Endothelial cell of hepatic sinusoid (primary cell): ENCODE results near the gene EPAS1.

Experiments used
- in situ Hi-C: cut with HindIII; loops from 2 replicates; pipeline ENCODE4 v1.10.0; 2017; ENCODE audit warnings: low sequenced_read_pairs

The EPAS1 gene

GRCh38 chr2:46377666-46378560 is 80.7 kb downstream of the EPAS1 start:
- in situ Hi-C loops, result no loop called here

DNA sequence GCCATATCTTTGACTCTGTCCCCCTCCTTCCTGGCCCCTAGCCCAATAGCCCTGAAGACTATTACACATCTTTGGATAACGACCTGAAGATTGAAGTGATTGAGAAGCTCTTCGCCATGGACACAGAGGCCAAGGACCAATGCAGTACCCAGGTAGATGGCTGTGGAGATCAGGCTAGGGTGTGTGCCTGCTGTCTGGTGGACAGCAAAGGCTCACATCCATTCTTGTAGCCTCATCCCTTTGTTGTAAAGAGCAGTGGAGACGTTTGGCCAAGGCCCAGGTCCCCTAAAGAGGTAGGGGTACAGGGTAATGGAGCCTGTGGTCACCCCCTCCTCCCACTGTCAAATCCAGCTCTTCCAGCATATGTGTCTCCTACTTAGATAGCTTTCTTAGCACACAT is 81.4 kb downstream of the EPAS1 start:
- in situ Hi-C loops, result no loop called here

DNA sequence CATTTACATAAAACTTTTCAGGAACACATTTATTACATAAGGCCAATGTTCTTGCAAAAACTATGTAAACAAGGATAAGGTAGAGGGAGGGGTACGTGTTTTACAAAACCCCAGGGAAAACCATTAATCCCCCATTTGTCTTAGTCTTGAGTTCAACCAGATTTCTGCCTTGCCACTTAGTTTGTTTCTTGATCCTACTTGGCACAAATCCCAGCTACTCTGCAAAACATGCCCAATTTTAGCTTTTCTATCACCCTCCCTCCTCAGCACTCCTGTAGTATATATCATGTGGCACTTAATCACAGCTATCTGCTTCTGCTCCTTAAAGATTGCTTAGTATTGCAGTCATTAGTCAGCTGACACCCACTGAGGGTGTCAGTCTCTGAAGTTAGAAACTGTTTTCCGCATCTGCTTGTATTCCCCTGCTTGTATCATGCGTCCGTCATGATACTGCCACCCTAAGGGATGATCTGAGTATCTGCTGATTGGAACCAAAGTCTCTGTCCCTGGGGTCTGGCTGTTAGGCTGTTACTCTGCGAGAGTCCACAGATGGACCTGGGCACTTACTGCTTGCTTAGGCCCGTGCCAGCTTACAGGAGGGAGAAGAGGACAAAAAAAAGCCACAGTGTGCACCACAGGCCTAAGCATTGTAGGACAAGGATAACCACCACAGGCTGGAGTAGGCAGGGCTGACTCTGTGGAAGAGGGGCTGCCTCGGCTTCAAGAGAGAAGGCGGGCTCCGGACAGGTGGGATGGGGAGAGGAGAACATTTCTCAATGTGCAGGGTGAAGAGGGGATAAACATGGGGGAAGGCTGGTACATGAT is 82.2 kb downstream of the EPAS1 start:
- in situ Hi-C loops, result no loop called here

- in situ Hi-C loops, result no loop called here
These were observed 83.1 kb downstream of the EPAS1 start for GRCh38 chr2:46380038-46380940.

DNA sequence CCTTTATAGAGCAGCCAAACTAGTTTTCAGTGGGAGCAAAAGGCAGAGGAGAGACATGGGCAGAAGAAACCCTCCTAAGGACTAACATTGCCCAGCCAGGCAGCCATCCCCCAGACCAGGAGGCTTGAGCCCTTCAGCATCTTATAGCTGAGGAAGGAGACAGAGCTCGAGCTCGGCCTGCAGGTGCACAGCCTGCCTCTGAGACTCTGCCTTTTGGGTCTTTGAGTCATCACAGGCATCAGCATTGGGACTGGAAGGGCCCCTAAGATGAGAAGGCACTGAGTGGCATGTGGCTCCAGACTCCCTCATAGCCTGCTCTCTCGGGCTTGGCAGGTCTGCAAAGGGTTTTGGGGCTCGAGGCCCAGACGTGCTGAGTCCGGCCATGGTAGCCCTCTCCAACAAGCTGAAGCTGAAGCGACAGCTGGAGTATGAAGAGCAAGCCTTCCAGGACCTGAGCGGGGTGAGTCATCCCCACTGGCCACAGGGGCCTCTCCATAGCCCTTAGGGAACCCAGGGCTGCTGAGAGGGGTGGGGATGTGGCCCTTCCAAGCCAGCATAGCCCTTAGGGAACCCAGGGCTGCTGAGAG is 84.1 kb downstream of the EPAS1 start:
- in situ Hi-C loops, result no loop called here

- in situ Hi-C loops, result no loop called here
These were observed 84.7 kb downstream of the EPAS1 start for GRCh38 chr2:46381871-46382270.

- in situ Hi-C loops, result no loop called here
These were observed 85.3 kb downstream of the EPAS1 start for GRCh38 chr2:46382331-46383112.

GRCh38 chr2:46383113-46383395 is 85.8 kb downstream of the EPAS1 start:
- in situ Hi-C loops, result no loop called here

GRCh38 chr2:46383784-46384456 is 86.7 kb downstream of the EPAS1 start:
- in situ Hi-C loops, result no loop called here

DNA sequence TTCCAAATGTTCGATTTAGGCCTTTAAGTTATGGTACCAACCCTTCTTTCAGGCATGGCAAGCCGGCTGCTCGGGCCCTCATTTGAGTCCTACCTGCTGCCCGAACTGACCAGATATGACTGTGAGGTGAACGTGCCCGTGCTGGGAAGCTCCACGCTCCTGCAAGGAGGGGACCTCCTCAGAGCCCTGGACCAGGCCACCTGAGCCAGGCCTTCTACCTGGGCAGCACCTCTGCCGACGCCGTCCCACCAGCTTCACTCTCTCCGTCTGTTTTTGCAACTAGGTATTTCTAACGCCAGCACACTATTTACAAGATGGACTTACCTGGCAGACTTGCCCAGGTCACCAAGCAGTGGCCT is 87.2 kb downstream of the EPAS1 start:
- in situ Hi-C loops, result no loop called here

DNA sequence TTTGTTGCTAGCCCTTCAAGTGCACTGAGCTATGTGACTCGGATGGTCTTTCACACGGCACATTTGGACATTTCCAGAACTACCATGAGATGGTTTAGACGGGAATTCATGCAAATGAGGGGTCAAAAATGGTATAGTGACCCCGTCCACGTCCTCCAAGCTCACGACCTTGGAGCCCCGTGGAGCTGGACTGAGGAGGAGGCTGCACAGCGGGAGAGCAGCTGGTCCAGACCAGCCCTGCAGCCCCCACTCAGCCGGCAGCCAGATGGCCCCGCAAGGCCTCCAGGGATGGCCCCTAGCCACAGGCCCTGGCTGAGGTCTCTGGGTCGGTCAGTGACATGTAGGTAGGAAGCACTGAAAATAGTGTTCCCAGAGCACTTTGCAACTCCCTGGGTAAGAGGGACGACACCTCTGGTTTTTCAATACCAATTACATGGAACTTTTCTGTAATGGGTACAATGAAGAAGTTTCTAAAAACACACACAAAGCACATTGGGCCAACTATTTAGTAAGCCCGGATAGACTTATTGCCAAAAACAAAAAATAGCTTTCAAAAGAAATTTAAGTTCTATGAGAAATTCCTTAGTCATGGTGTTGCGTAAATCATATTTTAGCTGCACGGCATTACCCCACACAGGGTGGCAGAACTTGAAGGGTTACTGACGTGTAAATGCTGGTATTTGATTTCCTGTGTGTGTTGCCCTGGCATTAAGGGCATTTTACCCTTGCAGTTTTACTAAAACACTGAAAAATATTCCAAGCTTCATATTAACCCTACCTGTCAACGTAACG is 88.8 kb downstream of the EPAS1 start:
- in situ Hi-C loops, result loop anchor here (5.0 kb wide), 1 partner anchor 224 kb away; no protein-coding TSS in a partner anchor

GRCh38 chr2:46386763-46387162 is 89.6 kb downstream of the EPAS1 start:
- in situ Hi-C loops, result loop anchor here (5.0 kb wide), 1 partner anchor 224 kb away; no protein-coding TSS in a partner anchor

- in situ Hi-C loops, result loop anchor here (5.0 kb wide), 1 partner anchor 225 kb away; no protein-coding TSS in a partner anchor
These were observed 90.1 kb downstream of the EPAS1 start for GRCh38 chr2:46387292-46387691.

DNA sequence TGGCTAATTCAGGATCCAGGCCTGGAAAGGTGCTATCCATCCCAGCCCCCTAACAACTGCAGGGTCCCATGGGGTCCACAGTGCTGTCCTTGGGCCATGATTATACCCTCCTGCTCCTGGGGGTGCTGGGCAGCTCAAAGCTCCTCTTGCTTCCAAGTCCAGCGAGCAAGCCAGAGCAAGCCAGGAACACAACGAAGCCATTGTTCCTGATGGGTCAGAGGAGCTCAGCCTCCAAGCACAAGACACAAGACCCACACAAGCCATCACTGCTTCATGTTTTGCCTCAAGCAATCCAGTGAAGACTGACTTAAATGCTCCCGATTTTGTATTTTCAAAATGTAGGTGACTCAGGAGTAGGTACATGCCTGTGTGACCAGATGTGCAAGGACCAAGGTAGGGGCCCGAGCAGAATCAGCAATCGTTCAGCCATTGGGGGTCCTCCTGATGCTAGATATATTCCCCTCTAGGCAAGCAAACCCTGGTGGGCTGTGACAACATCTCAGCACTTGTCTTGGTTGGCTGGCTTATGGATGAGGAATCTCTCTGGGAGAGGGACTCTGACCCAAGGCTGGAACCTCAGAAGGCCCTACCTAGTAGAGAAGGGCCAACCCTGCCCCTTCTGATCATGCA is 90.8 kb downstream of the EPAS1 start:
- in situ Hi-C loops, result loop anchor here (5.0 kb wide), 1 partner anchor 226 kb away; no protein-coding TSS in a partner anchor

- in situ Hi-C loops, result loop anchor here (5.0 kb wide), 1 partner anchor 227 kb away; no protein-coding TSS in a partner anchor
These were observed 91.7 kb downstream of the EPAS1 start for GRCh38 chr2:46388881-46389280.

DNA sequence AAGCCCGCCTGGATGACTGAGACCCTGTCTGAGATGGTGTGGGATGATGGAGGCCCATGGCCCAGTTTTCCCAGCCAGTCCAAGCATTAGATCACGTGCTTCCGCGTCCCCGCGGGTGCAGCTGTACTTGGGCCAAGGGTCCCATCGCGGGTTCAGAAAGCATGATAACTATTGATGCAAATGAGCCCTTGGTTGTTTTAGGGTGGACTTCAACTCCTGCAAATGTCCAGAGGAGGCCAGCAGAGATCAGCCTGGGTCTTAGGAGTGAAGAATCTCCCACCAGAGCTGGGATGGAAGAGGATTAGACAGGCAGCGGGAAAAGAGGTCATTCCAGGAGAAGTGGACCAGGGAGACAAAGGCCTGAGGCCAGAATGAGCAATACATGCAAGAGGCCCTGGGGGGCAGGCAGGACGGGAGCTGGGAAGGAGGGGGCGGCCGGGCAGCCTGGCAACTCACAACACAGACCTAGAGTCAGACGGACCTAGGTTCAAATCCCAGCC is 92.3 kb downstream of the EPAS1 start:
- in situ Hi-C loops, result loop anchor here (5.0 kb wide), 1 partner anchor 227 kb away; no protein-coding TSS in a partner anchor

GRCh38 chr2:46390036-46390435 is 92.8 kb downstream of the EPAS1 start:
- in situ Hi-C loops, result no loop called here
